NCI-H2107 treated with DMSO at 0.1 percent for 48 hours (cell line): ENCODE results near the gene EGLN1.

Experiments used
- DNase-seq: peaks from one replicate; lab custom pipeline; 2025; ENCODE audit not compliant: unreplicated experiment; lab: John Stamatoyannopoulos, UW

Gene EGLN1

GRCh38 chr1:231421546-231421970 lies 529 bp downstream of the EGLN1 start:
- DNase-seq, result no peak

GRCh38 chr1:231420959-231421545 lies 1.0 kb downstream of the EGLN1 start:
- DNase-seq, result no peak

GRCh38 chr1:231420299-231420958 lies 1.7 kb downstream of the EGLN1 start:
- peak; percentile 79 for DNase-seq

GRCh38 chr1:231419738-231420298 lies 2.3 kb downstream of the EGLN1 start:
- no peak for DNase-seq

- DNase-seq, result no peak
These were observed 2.9 kb downstream of the EGLN1 start for GRCh38 chr1:231419147-231419546.

- DNase-seq, result no peak
These were observed 3.4 kb downstream of the EGLN1 start for GRCh38 chr1:231418741-231419107.

GRCh38 chr1:231418101-231418740 lies 3.9 kb downstream of the EGLN1 start:
- DNase-seq, result no peak

GRCh38 chr1:231417513-231417912 lies 4.6 kb downstream of the EGLN1 start:
- no peak for DNase-seq

- DNase-seq, result no peak
These were observed 5.2 kb downstream of the EGLN1 start for GRCh38 chr1:231416901-231417300.

- DNase-seq, result no peak
These were observed 7.0 kb downstream of the EGLN1 start for GRCh38 chr1:231415018-231415583.

GRCh38 chr1:231414260-231415016 lies 7.6 kb downstream of the EGLN1 start:
- DNase-seq, result no peak

GRCh38 chr1:231413749-231414082 lies 8.4 kb downstream of the EGLN1 start:
- no peak for DNase-seq

GRCh38 chr1:231411036-231411531 lies 11.0 kb downstream of the EGLN1 start:
- DNase-seq, result no peak

GRCh38 chr1:231410036-231410612 lies 12.0 kb downstream of the EGLN1 start:
- DNase-seq, result no peak

- no peak for DNase-seq
These were observed 13.5 kb downstream of the EGLN1 start for GRCh38 chr1:231408528-231409094.

GRCh38 chr1:231407547-231408396 lies 14.3 kb downstream of the EGLN1 start:
- no peak for DNase-seq

- no peak for DNase-seq
These were observed 15.0 kb downstream of the EGLN1 start for GRCh38 chr1:231407049-231407448.

- DNase-seq, result no peak
These were observed 17.8 kb downstream of the EGLN1 start for GRCh38 chr1:231404318-231404717.

GRCh38 chr1:231401478-231401877 lies 20.6 kb downstream of the EGLN1 start:
- no peak for DNase-seq
